Body of pancreas (tissue), 4 donors: ENCODE data around the gene IQCK. TPM values are rescaled to one million over a fixed set of nuclear protein-coding genes. Genes with fewer than 3 reads are reported as not detected.

Experiments used
- ATAC-seq: fragments of 150-250 bp; one replicate; pipeline ENCODE4 v1.9.1; 2016
- DNase-seq, 4 donors: peaks; one replicate each; pipeline ENCODE4 v3.0.0-alpha.2; 2019
- H3K27ac ChIP-seq, 4 donors: fragments of 200-600 bp; sonication (generic); 1 replicate in 3 of 4; 2 replicates in 1 of 4; pipeline versions ENCODE4 v1.5.1 to v1.6.1; 2016 to 2019; ENCODE audit warnings: mild to moderate bottlenecking in 1 of 4, mixed read lengths in 1 of 4, moderate library complexity in 1 of 4
- H3K27me3 ChIP-seq, 2 donors: fragments of 200-600 bp; sonication (generic); one replicate each; pipeline ENCODE4 v1.6.0; 2016; ENCODE audit warnings: mild to moderate bottlenecking in 1 of 2
- H3K36me3 ChIP-seq, 2 donors: fragments of 200-600 bp; sonication (generic); replicated peaks in 1 of 2; 2 replicates each; pipeline ENCODE4 v1.5.1; 2016; ENCODE audit warnings: low read depth in 2 of 2; ENCODE audit not compliant: insufficient read depth in 1 of 2
- H3K4me1 ChIP-seq: fragments of 200-600 bp; sonication (generic); one replicate; pipeline ENCODE4 v1.6.0; 2016
- H3K4me3 ChIP-seq, 2 donors: fragments of 200-600 bp; sonication (generic); 1 replicate in 1 of 2; 2 replicates in 1 of 2; pipeline ENCODE4 v1.5.1; 2016 to 2019
- H3K9me3 ChIP-seq, 3 donors: fragments of 200-600 bp; sonication (generic); 1 replicate in 2 of 3; 2 replicates in 1 of 3; pipeline ENCODE4 v1.5.1; 2016
- CTCF ChIP-seq, 7 experiments: fragments of 450-650 bp in 4 of 7; fragments of 200-600 bp in 3 of 7; sonication (generic) in 3 of 7; IDR thresholded peaks; one replicate each; pipeline ENCODE4 v1.5.1; 2016 to 2019; ENCODE audit warnings: antibody characterized with exemption in 7 of 7
- POLR2A ChIP-seq, 3 donors: fragments of 450-650 bp; IDR thresholded peaks; one replicate each; pipeline ENCODE4 v1.6.1; 2016; ENCODE audit warnings: antibody characterized with exemption in 3 of 3, mild to moderate bottlenecking in 2 of 3
- WGBS, 2 donors: methylation state at CpG; one replicate each; pipeline ENCODE4 v1.1.5; 2017; 5-methylcytosine and 5-hydroxymethylcytosine counted together
- intact Hi-C: fragments of 100-400 bp; cut with DNase I; formaldehyde crosslinking; loops from one replicate; pipeline ENCODE4 v1.15.1; 2023
- total RNA-seq, 2 donors: library from RNA; depleted of rRNA; stranded (reverse); fragments of >200 nt; gene quantifications; one replicate each; pipeline ENCODE4 v1.1.0, GENCODE V29; 2016

Gene IQCK
- total RNA-seq, 2 donors from 2014 or later: 10.9 to 52.7 TPM

- DNase-seq (peak in 1 of 4 donors; percentile 13), ATAC-seq (no peak)
- TF ChIP-seq POLR2A (IDR thresholded peaks at IDR 0.05) (no peak), CTCF (IDR thresholded peaks at IDR 0.05) (no peak)
- intact Hi-C loops: no loop called here
- Histone ChIP-seq H3K27ac (no peak overlapping the region), H3K36me3 (peaks cover 0 to 3% of the 10 kb centered on the region in 2 donors), H3K4me3 (no peak overlapping the region), H3K27me3 (no peaks in the 10 kb centered on the region), H3K9me3 (no peaks in the 10 kb centered on the region), H3K4me1 (no peaks in the 10 kb centered on the region)
- WGBS, 2 donors: 94 to 95% methylated on average over 15 to 33 of the region's 33 CpGs
Observed at GRCh38 chr16:19872179-19872863, 154.2 kb downstream of the IQCK start.

- ATAC-seq (no peak), DNase-seq (no peak)
- Histone ChIP-seq H3K27ac (no peak overlapping the region), H3K4me3 (no peak overlapping the region), H3K4me1 (no peaks in the 10 kb centered on the region), H3K27me3 (no peaks in the 10 kb centered on the region), H3K9me3 (no peaks in the 10 kb centered on the region), H3K36me3 (peaks cover 0 to 3% of the 10 kb centered on the region in 2 donors)
- no peak for TF ChIP-seq POLR2A (IDR thresholded peaks at IDR 0.05)
- TF ChIP-seq CTCF (IDR thresholded peaks at IDR 0.05): no peak
- 81 to 88% methylated on average over 12 of the region's 12 CpGs for WGBS, 2 donors
- intact Hi-C loops: no loop called here
Observed at GRCh38 chr16:19872935-19873334, 154.9 kb downstream of the IQCK start.

GRCh38 chr16:19874026-19874425, 156.0 kb downstream of the IQCK start:
- no peaks in the 10 kb centered on the region for H3K27me3 ChIP-seq
- whole genome bisulfite sequencing, 2 donors: 77 to 78% methylated on average over 8 of the region's 8 CpGs
- no peaks in the 10 kb centered on the region for H3K9me3 ChIP-seq
- intact Hi-C loops: no loop called here
- TF ChIP-seq POLR2A (IDR thresholded peaks at IDR 0.05) (no peak), CTCF (IDR thresholded peaks at IDR 0.05) (no peak)
- H3K4me1 ChIP-seq: no peaks in the 10 kb centered on the region
- H3K27ac ChIP-seq: no peak overlapping the region
- DNase-seq: no peak
- H3K36me3 ChIP-seq: peaks cover 0 to 3% of the 10 kb centered on the region in 2 donors
- H3K4me3 ChIP-seq: no peak overlapping the region
- ATAC-seq: no peak

- H3K4me1 ChIP-seq: peaks cover 6% of the 10 kb centered on the region
- no peaks in the 10 kb centered on the region for H3K9me3 ChIP-seq
- H3K36me3 ChIP-seq: peaks cover 0 to 3% of the 10 kb centered on the region in 2 donors
- TF ChIP-seq CTCF (IDR thresholded peaks at IDR 0.05): no peak
- TF ChIP-seq POLR2A (IDR thresholded peaks at IDR 0.05): no peak
- H3K27ac ChIP-seq: no peak overlapping the region
- DNase-seq: no peak
- H3K27me3 ChIP-seq: no peaks in the 10 kb centered on the region
- H3K4me3 ChIP-seq: no peak overlapping the region
- whole genome bisulfite sequencing, 2 donors: 70 to 77% methylated on average over 15 to 18 of the region's 18 CpGs
- intact Hi-C loops: no loop called here
- ATAC-seq: no peak
Observed at GRCh38 chr16:19874851-19875546, 156.9 kb downstream of the IQCK start.
